Left lung (tissue), 10 donors: ENCODE data around the gene RNF113B. TPM values are rescaled to one million over a fixed set of nuclear protein-coding genes. Genes with fewer than 3 reads are reported as not detected.

ENCODE experiments used
- ATAC-seq: fragments of 200-7000 bp; cut with Tn5 transposase; one replicate; pipeline ENCODE4 v1.9.1; 2020; ENCODE audit warnings: moderate library complexity
- DNase-seq, 4 donors: peaks; one replicate each; pipeline ENCODE4 v3.0.0-alpha.2; 2013 to 2020
- H3K27ac ChIP-seq, 2 donors: fragments of 200-600 bp; sonication (generic) in 1 of 2; one replicate each; pipeline versions ENCODE4 v1.5.0 to v1.8.0; 2020 to 2021
- H3K27me3 ChIP-seq, 2 donors: fragments of 200-600 bp; sonication (generic) in 1 of 2; one replicate each; pipeline versions ENCODE4 v1.5.0 to v1.8.0; 2020 to 2021
- H3K36me3 ChIP-seq, 2 donors: fragments of 200-600 bp; sonication (generic) in 1 of 2; one replicate each; pipeline versions ENCODE4 v1.5.0 to v1.8.0; 2020 to 2021
- H3K4me1 ChIP-seq, 2 donors: fragments of 200-600 bp; one replicate each; pipeline ENCODE4 v1.8.0; 2021
- H3K4me3 ChIP-seq, 2 donors: fragments of 200-600 bp; sonication (generic) in 1 of 2; one replicate each; pipeline versions ENCODE4 v1.5.0 to v1.8.0; 2020 to 2021; ENCODE audit warnings: mild to moderate bottlenecking in 1 of 2
- H3K9me3 ChIP-seq, 2 donors: fragments of 200-600 bp; sonication (generic) in 1 of 2; one replicate each; pipeline versions ENCODE4 v1.5.0 to v1.8.0; 2020 to 2021
- CTCF ChIP-seq, 2 donors: fragments of 200-600 bp; sonication (generic) in 1 of 2; IDR thresholded peaks; one replicate each; pipeline versions ENCODE4 v1.5.0 to v1.8.0; 2021; ENCODE audit warnings: antibody characterized with exemption in 2 of 2
- intact Hi-C, 2 donors: fragments of 100-400 bp; cut with DNase I; formaldehyde crosslinking; loops; one replicate each; pipeline versions ENCODE4 v1.11.2 to v1.14.2; 2022
- polyA plus RNA-seq, 6 donors: library from polyadenylated mRNA; unstranded; fragments of 120-200 nt; gene quantifications; one replicate each; pipeline ENCODE4 v1.2.1, GENCODE V29; 2013; ENCODE audit not compliant: insufficient read length in 6 of 6
- total RNA-seq, 2 donors: library from RNA; stranded (reverse); fragmentation: NEBNext Ultra II Directional; extraction: Animal tissue kit (Norgen Biotek cat#: 25700); gene quantifications; one replicate each; pipeline ENCODE4 v1.2.1, GENCODE V29; 2021
- donor health status: DM: no; HTN: yes; CAD: no.
- donor health status: DM: no; HTN: no; CAD: no.

The RNF113B gene
- total and polyA plus RNA-seq, 8 donors: 0.18 TPM; not detected in 7

DNA sequence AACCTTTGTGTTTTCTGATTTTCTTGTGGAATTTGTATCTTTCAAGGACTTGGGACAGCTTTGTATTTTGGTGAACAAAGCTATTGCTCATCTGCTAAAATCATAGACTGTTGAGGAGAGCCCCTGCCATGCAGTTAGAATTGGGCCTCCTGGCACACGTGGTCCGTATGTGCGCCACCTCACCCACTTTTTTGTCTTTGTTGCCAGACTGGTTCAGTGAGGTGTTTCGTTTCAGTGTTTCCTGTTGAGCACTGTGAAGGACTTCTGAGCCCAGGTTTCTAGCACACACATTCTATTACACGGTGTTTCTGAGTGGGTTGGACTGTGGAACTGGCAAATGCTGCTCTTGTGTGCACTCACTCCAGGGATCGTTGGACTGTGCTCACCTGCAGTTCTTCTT, 37.6 kb upstream of the RNF113B start:
- Histone ChIP-seq H3K4me3 (no peak overlapping the region), H3K27me3 (no peaks in the 10 kb centered on the region), H3K27ac (peak overlapping the region; percentile 2 to 68), H3K36me3 (no peaks in the 10 kb centered on the region), H3K4me1 (peaks cover 33 to 38% of the 10 kb centered on the region in 2 donors), H3K9me3 (no peaks in the 10 kb centered on the region)
- peak in 1 of 4 donors; percentile 85 for DNase-seq
- TF ChIP-seq CTCF (IDR thresholded peaks at IDR 0.05): no peak
- intact Hi-C loops: no loop called here
- peak; percentile 79 for ATAC-seq

DNA sequence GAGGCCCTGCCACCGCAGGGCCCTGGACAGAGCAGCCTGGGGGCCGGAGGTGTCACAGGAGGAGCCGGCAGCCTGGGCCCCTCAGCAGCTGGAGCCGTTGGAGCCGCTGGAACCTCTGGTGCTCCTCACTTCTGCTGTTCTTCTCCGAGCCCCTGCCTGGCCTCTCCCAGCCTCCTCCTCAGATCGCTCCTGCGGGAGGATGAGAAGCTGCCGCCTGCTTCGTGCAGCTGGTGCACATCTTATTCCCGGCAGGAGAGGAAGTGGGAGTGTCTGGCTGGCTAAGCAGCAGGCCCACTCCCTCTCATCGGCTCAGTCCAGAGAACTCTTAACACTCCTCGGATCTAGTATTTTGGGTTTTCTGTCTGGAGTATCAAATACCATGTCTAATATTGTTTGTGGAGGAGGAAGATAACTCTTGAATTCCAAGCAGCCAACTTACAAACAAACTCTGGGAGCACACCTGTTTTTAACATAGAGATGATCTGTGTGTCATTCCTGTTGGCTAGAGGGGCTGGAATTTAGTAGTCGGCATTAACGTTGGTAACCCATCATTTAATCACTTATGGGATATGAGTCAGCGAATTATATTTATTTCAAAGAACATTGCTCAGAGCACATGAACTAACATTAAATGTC, 37.1 kb upstream of the RNF113B start:
- peak in 2 of 4 donors; percentile 44 to 72 for DNase-seq
- Histone ChIP-seq H3K4me1 (peaks cover 33 to 38% of the 10 kb centered on the region in 2 donors), H3K27ac (peak overlapping the region; percentile 2 to 68), H3K27me3 (no peaks in the 10 kb centered on the region), H3K36me3 (no peaks in the 10 kb centered on the region), H3K4me3 (no peak overlapping the region), H3K9me3 (no peaks in the 10 kb centered on the region)
- TF ChIP-seq CTCF (IDR thresholded peaks at IDR 0.05): no peak
- peak; percentile 36 for ATAC-seq
- intact Hi-C loops: no loop called here

DNA sequence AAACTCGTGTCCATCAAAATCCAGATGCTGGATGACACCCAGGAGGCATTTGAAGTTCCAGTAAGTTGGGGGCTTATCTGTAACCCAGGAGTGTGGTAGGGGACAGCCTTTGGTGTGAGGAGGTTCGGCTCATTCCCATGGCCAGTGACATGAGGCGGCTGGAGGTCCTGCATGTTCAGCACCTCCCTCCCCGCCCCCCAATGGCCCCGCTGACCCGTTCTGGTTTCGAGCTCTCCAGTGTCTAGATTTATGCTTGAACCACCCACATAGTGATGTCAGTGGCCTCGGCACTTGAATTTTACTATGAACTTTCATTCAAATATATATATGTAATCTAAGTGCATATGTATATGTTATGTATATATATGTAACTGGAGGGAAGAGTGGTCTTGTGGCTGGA, 36.3 kb upstream of the RNF113B start:
- no peak overlapping the region for H3K27ac ChIP-seq
- ATAC-seq (no peak), DNase-seq (no peak)
- intact Hi-C loops: no loop called here
- H3K4me1 ChIP-seq: peaks cover 33 to 38% of the 10 kb centered on the region in 2 donors
- no peaks in the 10 kb centered on the region for H3K27me3 ChIP-seq
- H3K36me3 ChIP-seq: no peaks in the 10 kb centered on the region
- no peak overlapping the region for H3K4me3 ChIP-seq
- no peaks in the 10 kb centered on the region for H3K9me3 ChIP-seq
- no peak for TF ChIP-seq CTCF (IDR thresholded peaks at IDR 0.05)

- Histone ChIP-seq H3K4me1 (peaks cover 33 to 38% of the 10 kb centered on the region in 2 donors), H3K27ac (no peak overlapping the region), H3K9me3 (no peaks in the 10 kb centered on the region), H3K36me3 (no peaks in the 10 kb centered on the region), H3K4me3 (no peak overlapping the region), H3K27me3 (no peaks in the 10 kb centered on the region)
- DNase-seq: no peak
- TF ChIP-seq CTCF (IDR thresholded peaks at IDR 0.05): no peak
- intact Hi-C loops: no loop called here
- no peak for ATAC-seq
Measured at GRCh38 chr13:98212763-98213162, 35.7 kb upstream of the RNF113B start.

- Histone ChIP-seq H3K9me3 (peaks cover 0 to 16% of the 10 kb centered on the region in 2 donors), H3K36me3 (no peaks in the 10 kb centered on the region), H3K4me1 (no peaks in the 10 kb centered on the region), H3K4me3 (no peak overlapping the region), H3K27ac (no peak overlapping the region), H3K27me3 (no peaks in the 10 kb centered on the region)
- ATAC-seq (no peak), DNase-seq (no peak)
- no peak for TF ChIP-seq CTCF (IDR thresholded peaks at IDR 0.05)
- intact Hi-C loops: no loop called here
Measured at GRCh38 chr13:98208606-98209005, 31.5 kb upstream of the RNF113B start.
